Measurements from ENCODE around the gene ALDH3A2.
"Not testable (repeated sequence)": the region's sequence is repeated elsewhere in the genome, so short reads cannot be mapped to it uniquely, and the experiment has no call there.

Gene ALDH3A2

DNA sequence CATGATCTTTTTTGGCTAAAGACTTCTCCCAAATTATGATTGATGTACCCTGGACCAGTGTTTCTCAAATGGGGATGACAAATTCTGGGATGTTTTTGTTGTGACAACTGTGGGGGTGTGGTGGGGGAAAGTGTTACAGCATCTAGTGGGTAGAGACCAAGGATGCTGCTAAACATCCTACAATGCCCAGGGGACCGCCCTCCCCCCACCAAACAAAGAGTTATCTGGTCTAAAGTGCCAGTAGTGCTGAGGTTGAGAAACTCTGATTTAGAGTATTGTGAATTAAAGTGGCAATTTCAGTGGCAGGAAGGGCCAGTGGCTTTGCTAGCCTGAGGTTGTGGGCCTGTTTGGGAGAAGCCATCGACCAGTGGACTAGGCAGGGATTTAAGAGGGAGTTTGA is 34.6 kb downstream of the ALDH3A2 start:
- DNase-seq = no peak

DNA sequence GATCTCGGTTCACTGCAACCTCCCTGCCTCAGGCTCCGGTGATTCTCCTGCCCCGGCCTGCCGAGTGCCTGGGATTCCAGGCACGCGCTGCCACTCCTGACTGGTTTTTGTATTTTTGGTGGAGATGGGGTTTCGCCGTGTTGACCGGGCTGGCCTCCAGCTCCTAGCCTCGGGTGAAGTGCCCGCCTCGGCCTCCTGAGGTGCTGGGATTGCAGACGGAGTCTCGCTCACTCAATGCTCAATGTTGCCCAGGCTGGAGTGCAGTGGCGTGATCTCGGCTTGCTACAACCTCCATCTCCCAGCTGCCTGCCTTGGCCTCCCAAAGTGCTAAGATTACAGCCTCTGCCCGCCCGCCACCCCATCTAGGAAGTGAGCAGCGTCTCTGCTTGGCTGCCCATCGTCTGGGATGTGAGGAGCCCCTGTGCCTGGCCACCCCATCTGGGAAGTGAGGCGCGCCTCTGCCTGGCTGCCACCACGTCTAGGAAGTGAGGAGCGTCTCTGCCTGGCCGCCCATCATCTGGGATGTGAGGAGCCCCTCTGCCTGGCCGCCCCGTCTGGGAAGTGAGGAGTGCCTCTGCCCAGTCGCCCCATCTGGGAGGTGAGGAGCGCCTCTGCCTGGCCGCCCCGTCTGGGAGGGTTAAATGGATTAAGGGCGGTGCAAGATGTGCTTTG is 36.5 kb downstream of the ALDH3A2 start:
- DNase-seq = not testable (repeated sequence)

DNA sequence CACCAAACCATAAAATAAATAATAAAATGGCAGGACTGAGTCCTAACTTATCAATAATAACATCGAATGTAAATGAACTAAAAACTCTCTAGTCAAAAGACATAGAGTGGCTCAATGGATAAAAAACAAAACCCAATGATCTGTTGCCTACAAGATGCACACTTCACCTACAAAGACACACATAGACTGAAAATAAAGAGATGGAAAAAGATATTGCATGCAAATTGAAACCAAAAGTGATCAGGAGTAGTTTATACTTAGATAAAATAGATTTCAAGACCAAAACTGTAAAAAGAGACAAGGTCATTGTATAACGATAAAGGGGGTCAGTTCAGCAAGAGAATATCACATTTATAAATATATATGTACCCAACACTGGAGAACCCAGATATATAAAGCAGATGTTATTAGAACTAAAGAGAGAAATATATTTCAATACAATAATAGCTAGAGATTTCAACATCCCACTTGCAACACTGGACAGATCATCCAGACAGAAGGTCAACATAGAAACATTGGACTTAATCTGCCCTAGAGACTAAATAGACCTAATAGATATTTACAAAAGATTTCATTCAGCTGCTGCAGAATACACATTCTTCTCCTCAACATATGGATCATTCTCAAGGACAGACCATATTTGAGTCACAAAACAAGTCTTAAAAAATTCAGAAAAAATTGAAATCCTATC is 38.0 kb downstream of the ALDH3A2 start:
- no peak for DNase-seq

DNA sequence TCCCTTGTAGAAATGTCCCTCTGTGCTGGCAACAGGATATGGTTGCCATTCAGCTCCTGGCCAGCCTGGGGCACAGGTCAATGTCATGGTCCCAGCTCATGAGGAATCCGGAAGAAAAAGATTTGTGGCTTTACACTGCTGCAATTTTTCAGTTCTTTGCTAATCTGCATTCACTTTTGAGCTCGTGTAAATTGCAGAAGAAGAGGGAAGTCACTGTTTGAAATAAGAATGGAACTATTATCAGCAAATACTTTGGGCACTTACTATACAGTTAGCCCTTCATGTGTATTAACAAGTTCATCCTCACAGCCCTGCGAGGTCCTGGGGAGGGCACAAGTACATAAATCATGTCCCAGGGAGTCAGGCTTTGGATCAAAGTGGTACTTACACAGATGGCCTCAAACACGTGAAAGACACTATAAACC is 53.7 kb downstream of the ALDH3A2 start:
- no peak for DNase-seq

DNA sequence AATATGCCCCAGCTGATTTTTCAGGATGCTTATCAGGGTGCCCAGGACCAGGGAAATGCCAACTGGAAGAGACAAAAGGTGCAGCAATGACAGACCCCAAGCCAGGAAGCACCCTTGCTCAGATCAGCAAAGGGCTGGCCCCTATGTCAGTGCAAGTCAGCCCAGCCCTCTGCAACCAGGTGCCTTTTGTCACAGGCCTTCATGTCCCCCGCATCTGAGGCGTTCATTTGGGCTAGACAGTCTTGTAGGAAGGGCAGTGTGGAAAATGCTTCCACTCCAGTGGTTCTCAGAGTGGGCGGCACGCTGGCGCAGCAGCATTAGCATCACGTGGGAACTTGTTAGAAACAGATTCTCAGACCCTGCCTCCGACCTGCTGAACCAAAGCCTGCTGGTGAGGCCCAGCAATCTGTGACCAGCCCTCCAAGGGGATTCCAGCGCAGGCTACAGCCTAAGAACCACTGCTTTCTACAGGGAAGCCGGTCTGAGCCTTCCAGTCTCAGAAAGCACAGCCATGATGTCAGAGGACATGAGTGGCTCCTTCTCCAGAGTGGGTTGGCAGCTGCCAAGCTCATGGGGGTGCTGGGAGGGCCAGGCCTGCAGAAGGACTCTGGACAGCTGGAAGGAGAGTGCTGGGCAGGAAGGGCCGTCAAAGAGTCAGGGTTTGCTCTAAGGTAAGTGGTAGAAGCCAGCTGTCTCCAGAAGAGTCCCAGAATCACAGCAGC is 54.7 kb downstream of the ALDH3A2 start:
- no peak for DNase-seq

DNA sequence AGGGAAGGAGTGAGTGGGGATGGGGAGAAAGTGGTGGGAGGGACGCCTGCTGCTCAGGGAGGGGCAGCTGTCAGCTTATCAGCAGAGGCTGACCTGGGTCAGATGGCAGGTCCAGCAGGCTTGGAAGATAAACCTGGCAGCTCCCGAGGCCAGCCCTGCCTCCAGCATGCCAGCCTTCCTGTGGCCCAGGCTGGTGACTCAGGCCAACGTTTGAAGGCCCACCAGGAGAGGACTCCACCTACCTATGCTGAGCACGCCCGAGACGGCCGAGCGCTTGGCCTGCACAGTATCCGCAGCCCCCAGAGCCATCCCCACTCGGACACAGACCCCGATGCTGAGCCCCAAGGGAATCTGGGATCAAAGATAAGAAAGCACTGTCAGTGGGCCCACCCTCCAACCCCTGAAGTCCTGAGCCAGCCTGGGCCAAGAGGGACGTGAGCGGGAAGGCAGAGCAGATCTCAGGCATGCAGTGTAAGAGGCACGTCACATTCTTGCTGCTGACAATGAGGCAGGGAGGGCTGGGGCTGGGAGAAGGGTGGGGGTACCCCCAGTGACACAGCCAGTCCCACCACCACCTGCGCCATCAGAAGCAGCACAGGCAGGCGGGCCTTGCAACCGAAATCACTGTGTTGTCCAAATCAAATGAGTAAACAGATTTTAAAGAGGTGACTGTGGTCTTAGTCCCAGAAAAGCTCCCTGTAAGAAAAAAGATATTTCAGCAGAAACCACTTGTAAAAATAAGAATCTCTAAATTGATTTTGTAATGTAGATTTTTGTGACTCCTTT is 55.5 kb downstream of the ALDH3A2 start:
- DNase-seq = no peak

DNA sequence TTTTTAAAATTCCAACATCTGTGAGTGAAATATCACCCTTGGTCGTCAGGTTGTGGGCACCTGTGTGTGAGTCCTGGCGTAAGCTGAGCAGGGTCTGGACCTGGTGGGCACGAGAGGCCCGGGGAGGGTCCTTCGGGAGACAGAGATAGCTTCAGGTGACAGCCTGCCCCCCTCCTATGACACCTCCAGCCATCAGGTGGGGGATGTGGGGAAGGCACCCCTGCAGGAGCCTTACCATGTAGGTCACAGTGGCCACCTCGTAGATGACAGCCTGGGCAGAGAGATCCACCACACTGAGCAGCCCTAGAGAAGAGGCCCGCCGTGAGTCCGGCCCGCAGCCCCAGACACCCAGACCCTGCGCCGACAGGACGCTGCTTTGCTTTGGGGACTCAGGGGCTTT is 56.6 kb downstream of the ALDH3A2 start:
- DNase-seq = no peak

DNA sequence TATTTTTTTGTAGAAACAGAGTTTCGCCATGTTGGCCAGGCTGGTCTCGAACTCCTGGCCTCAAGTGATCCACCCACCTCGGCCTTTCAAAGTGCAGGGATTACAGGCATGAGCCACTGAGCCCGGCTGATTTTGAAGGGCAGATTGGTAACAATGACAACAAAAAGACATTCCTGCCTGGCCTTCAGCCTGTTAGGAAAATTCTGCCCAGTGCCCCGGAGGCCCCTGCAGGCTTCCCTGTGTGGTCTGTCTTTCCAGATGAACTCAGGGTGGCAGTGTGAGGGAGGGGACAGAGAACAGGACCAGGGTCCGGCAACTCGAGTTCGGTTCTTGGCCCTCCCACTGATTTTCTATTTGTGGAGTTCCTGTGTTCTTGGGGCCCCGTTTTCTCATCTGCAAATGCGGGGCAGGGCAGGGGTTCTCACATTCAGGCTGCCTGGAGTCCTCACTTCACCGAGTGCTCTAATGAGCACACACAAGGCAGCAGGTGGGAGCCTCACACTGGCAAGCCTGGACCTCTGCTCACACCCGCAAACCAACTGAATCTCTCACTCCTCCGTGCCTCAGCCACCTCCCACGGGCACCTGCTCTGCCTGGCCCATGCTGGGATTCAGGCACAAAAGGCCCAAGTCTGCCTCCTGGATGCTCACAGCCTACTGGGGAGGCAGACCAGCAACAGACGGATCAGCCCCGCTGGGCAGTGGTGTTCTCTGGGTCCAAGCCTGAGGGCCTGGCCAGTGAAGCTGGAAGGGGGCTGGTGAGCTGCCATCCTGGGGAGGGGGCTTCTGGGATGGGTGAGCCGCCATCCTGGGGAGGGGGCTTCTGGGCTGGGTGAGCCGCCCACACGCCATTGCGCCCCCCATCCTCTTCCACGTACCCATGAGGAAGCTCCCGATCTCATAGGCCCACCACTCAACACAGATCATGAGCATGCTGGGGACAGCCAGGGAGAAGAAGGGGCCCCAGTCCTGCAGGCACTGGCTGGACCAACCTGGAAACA is 57.5 kb downstream of the ALDH3A2 start:
- DNase-seq = no peak

DNA sequence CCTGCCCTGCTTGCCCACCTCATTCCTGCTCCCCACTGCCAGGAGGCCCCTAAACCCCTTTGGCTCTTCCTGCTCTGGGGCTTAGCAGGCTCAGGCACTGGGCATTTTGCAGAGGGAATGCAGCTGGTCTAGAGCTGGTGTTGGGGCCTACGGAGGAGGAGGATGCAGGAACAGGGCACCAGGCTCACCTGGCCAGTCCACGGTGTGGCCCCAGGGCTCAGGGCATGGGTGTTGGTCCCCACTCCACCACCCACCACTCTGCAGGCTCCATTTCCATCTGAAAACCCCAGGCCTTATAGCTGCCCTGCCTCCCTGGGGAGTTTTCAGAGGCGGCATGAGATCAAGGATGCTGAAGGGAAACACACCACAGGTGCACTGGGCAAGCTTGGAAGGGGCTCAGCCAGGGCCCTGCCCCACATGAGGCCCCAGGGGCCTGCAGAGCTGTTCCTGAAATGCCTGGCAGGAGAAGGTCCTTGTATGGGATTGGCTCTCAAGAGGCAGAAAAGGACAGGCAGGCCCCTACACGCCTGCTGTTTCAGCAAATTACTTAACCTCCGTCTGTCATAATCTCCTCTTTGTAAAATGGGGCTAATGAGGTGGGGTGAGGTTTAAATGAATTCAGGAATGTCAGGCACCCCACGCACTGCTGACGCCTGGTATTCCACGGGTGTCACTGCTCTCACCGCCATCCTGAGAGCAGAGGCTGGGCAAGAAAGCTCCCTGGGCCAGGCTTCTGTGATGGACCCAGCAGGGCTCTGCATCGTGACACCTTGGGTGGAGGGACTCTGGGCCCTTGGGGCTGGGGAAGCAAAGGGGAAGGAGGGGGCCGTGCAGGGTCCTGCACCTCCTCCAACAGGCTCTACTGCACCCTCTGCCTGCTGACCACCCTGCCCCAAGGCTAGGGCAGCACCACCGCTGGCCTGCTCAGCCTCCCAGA is 58.5 kb downstream of the ALDH3A2 start:
- no peak for DNase-seq

DNA sequence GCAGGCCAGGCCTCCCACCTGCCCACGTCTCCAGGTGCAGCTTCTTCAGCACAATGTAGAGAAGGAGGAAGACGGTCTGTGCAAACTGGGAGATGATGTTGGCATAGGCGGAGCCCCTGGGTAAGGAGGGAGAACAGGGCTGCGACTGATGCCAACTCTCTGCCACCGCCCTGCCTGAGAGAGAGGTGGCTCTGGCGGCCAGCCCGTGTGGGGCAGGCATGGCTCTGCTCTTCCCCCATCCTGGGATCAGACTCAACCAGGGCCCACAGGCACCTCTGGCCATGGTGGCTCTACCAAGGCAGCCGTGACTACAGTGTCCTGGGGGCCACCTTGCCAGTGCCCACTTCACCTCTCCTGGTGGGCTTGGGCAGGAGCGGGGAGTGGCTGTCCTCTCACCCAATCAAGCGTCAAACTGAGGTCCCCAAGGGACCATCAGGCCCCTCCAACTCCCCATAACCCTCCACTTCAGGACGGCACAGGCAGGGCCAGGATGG is 59.2 kb downstream of the ALDH3A2 start:
- DNase-seq = no peak

DNA sequence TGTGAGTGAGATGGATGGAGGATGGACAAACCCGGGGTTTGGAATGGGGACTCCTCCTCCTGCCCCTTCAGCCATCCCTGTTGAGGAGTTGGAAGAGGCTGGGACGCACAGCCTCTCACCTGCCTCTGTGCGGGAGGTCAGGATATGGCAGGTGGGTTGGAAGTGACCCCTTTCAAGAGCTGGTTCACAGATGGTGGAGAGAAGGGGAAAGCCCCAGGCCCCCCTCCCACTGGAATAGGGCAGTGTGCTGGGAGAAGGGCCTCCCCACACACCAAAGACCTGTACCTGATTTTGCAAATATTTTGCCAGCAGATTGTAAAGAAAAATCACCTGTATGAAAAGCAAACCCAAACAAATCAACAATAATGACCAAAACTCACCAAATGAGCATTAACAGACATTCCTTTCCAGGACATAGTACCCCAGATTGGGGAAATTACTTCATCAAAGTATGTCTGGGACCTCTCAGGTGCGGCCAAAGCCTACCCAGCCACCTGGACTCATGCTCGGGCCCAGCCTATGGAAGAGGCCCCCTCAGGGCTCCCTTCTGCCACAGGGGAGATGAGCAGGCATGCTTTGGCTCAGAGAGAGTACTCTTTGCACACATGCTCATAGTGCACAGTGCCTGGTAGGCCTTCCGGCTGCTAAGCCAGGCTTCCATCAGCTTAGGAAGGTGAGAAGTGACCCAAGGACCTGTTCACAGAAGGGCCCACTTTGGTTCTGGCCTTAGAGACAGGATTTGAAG is 60.1 kb downstream of the ALDH3A2 start:
- no peak for DNase-seq

DNA sequence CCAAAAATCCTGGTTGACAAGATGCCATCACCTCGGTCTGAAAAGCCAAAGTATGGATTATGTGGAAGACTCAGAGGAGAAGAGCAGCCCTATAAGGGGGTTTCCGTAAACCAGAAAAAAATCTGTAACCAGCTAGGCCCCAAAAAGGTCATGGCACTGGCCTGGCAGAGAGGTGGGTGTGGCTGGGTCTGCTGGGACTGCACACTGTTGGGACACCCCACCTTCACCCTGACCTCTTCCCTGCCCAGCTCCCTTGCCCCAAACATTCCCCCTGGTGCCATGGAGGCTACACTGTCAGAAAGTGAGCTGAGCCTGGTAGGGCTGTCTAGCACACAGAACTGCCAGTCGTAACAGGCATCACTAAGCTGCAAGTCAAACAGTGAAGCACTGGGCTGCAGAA is 61.3 kb downstream of the ALDH3A2 start:
- no peak for DNase-seq

DNA sequence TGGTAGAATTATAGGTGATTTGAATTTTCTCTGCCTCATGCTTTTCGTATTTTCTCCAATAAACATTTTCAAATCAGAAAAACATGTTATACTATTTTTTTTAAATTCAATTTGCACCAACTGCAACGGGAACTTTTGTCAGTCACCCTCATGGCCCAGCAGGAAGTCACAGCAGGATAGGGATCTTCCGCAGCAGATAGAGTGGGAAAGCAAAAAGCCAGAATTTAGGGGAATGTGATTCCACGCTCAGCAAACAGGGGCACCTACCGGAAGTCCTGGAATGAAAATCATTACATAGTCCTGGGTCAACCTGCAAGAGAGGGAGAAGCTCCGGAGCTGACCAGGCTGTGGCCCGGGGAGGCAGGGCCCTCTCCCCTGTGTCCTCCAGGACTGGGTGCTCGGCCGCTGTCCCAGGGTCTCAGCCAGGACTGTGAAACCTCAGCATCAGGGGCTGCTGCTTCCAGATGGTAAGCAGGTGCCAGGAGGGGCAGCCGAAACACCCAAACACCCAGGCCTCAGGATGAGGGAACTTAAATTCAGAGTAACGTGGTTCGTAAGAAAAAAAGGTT is 64.0 kb downstream of the ALDH3A2 start:
- no peak for DNase-seq

DNA sequence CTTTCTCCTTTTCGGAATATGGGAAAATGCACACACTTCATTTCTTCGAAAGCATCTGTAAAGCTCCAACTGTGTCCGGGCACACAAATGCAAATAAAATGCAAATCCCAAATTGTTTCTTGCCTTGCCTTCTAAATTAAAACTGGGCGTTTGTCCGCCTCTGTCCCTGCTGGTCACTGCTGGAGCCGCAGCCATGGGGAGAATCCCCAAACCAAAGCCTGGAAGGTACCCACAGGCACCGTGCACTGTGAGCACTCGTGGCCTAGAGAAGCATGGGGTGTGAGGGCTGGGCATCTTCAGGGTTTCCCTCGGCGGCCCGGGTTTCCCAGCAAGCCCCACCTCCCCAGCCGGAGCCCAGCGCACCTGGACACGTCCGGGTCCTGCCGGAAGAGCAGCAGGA is 64.9 kb downstream of the ALDH3A2 start:
- DNase-seq = no peak

DNA sequence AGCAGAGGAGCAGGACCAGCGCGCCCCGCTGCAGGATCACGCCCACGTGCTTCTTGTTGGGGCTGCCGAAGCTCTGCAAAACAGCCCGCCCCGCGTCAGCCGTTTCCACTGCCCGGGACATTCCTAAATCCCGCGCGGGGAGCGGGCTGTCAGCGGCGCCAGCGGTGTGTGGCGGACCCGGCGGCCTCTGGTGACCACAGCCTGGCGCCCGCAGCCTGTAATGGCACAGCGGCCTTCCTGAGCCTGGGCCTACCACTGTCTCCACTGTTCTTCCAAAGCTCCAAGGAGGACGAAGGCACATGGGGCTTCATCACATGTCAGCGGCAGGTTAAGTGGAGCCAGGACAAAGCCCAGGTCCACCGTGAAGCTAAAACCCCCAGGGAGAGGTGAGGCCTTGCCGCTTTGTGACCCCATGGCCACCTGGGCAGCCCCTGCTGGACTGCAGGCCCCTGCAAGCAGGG is 65.4 kb downstream of the ALDH3A2 start:
- DNase-seq = no peak

DNA sequence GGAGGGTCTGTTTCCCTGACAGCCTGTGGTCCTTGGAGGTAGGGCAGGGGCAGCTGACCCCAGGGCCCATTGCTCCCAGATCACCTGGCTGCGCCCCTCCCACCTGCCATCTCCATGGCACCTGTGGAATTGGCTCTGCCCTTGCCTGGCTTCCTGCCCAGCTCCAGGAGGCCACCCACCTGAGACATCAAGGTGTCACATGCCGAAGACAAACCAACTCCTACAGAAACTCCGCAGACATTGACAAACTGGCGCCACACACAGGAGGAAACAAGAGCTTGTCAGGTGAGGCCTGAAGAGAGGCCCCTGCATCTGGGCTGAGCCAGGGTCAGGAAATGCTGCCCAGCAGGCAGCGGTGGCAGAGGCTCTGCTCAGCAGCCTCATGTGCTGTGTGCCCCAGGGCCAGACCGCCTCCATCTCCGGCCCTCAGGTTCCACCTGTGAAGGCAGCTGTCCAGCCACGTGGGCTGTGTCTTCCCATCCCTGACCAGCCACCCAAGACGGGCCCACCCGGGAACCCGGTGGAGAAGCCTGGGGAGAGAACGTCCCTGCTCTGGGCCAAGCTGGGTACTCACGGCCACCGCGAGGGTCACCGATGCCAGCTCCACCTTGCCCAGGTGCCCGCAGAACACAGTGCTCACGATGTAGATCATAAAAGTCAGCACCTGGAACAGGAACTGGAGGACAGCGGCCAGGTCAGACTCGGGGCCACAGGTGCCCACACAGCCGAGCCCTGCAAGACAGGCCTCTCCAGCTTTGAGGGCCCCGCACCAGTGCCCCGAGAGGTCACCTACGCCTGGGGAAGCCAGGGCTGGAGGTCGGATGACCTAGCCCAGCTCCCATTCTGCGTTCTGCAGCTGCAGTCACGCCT is 66.2 kb downstream of the ALDH3A2 start:
- DNase-seq = no peak

DNA sequence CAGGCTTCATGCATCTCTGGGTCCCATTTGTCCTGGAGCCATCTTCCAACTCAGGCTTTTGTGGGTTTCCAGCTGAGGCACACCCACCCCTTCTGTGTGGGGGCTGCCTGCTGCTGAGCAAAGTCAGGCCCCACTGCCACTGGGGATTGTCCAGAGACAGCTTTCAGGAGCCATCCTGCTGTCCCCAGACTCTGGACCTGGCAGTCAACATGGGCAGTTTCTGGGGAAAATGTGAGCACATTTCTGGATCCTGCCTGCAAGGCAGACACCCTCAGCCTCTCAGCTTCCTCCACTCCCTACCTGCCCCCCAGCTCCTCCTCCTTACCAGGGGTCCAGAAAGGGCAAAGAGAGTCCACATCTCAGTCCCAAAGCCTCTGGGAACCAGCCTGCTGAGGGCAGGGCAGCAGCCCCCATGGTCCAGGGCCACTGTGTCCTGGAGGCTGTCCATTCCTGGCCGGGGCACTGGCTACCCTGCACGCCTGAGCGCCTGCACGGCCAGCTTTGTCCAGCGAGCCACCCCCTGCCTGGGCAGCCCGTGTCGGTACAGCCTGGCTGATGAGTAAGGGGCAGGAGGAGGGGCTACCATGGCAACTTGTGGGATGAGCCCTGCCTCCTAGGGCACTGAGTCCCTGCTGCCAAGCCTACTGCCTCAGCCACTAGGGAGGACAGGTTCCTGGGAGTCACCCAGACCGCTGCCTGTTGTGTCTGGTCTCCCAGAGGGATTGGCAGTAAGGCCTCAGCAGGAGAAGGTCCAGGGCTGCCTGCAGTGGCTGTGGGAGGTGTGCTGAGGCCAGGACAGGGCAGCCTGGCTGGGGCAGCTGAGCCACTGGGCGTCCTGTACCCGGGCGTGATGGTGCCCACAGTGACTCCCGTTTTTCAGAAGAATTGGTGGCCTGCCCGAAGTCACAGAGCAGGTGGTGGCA is 67.8 kb downstream of the ALDH3A2 start, which contains the start of gene SLC47A2:
Gene SLC47A2 (minus strand): TSS at position 477 of the 923 bp plus-strand sequence. CDS start 29 bp downstream, at position 448.
- DNase-seq = no peak

Measured in CD4-positive, alpha-beta T cell treated with Interleukin-17A for 4 hours (primary cell).